Adrenal gland (tissue), 5 donors: ENCODE results near the gene GSE1.

Experiments
- POLR2A ChIP-seq, 2 donors: fragments of 450-650 bp; IDR thresholded peaks; one replicate each; pipeline ENCODE4 v1.6.1; 2017; ENCODE audit warnings: antibody characterized with exemption in 2 of 2, mild to moderate bottlenecking in 2 of 2, moderate library complexity in 1 of 2
- TF ChIP-seq, protein P1 (sequence below), 6 experiments: fragments of 450-650 bp in 4 of 6; fragments of 200-600 bp in 2 of 6; sonication (generic) in 1 of 6; IDR thresholded peaks; 1 replicate in 5 of 6; 2 replicates in 1 of 6; pipeline versions ENCODE4 v1.5.1 to v1.8.0; 2016 to 2021; ENCODE audit warnings: antibody characterized with exemption in 6 of 6, mild to moderate bottlenecking in 2 of 6, moderate library complexity in 1 of 6
- donor health status: DM: no; HTN: no; CAD: no.

- TF ChIP-seq, protein P1, sequence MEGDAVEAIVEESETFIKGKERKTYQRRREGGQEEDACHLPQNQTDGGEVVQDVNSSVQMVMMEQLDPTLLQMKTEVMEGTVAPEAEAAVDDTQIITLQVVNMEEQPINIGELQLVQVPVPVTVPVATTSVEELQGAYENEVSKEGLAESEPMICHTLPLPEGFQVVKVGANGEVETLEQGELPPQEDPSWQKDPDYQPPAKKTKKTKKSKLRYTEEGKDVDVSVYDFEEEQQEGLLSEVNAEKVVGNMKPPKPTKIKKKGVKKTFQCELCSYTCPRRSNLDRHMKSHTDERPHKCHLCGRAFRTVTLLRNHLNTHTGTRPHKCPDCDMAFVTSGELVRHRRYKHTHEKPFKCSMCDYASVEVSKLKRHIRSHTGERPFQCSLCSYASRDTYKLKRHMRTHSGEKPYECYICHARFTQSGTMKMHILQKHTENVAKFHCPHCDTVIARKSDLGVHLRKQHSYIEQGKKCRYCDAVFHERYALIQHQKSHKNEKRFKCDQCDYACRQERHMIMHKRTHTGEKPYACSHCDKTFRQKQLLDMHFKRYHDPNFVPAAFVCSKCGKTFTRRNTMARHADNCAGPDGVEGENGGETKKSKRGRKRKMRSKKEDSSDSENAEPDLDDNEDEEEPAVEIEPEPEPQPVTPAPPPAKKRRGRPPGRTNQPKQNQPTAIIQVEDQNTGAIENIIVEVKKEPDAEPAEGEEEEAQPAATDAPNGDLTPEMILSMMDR (IDR thresholded peaks at IDR 0.05), result no peak
- no peak for TF ChIP-seq POLR2A (IDR thresholded peaks at IDR 0.05)
Measured at GRCh38 chr16:85649411-85650134, 36.5 kb downstream of the GSE1 start.
